ENCODE data around the gene AKAP6.

Gene AKAP6, protein sequence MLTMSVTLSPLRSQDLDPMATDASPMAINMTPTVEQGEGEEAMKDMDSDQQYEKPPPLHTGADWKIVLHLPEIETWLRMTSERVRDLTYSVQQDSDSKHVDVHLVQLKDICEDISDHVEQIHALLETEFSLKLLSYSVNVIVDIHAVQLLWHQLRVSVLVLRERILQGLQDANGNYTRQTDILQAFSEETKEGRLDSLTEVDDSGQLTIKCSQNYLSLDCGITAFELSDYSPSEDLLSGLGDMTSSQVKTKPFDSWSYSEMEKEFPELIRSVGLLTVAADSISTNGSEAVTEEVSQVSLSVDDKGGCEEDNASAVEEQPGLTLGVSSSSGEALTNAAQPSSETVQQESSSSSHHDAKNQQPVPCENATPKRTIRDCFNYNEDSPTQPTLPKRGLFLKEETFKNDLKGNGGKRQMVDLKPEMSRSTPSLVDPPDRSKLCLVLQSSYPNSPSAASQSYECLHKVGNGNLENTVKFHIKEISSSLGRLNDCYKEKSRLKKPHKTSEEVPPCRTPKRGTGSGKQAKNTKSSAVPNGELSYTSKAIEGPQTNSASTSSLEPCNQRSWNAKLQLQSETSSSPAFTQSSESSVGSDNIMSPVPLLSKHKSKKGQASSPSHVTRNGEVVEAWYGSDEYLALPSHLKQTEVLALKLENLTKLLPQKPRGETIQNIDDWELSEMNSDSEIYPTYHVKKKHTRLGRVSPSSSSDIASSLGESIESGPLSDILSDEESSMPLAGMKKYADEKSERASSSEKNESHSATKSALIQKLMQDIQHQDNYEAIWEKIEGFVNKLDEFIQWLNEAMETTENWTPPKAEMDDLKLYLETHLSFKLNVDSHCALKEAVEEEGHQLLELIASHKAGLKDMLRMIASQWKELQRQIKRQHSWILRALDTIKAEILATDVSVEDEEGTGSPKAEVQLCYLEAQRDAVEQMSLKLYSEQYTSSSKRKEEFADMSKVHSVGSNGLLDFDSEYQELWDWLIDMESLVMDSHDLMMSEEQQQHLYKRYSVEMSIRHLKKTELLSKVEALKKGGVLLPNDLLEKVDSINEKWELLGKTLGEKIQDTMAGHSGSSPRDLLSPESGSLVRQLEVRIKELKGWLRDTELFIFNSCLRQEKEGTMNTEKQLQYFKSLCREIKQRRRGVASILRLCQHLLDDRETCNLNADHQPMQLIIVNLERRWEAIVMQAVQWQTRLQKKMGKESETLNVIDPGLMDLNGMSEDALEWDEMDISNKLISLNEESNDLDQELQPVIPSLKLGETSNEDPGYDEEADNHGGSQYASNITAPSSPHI (N-terminal part only)

DNA sequence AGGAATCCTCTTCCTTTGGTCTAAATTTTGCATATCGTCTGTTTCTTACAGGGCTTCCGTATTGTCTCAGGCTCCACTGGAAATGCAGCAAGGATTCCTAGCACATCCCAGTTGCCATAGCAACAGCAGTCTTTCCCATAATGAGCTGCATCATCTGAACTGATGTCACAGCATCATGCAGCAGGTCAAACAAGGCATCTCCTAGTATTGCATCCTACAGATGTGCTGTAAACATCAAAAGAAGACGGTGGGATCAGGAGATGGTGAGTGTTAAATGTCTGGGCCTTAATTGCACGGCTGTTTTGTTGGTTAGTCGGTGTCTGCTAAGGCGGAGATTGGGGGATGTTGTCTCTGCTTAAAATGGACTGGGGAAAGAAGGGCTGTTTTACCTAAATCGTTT lies at the start of gene AKAP6:
TSS of gene AKAP6 (plus strand) at position 153 of the 400 bp plus-strand sequence. CDS start 104,196 bp downstream, outside the sequence.
- H3K4me3 ChIP-seq (ENCODE audit: low read depth, low read length), result no peak within 1 kb of the TSS
- no peak for DNase-seq (ENCODE audit: low read depth)
- TF ChIP-seq, protein P1, sequence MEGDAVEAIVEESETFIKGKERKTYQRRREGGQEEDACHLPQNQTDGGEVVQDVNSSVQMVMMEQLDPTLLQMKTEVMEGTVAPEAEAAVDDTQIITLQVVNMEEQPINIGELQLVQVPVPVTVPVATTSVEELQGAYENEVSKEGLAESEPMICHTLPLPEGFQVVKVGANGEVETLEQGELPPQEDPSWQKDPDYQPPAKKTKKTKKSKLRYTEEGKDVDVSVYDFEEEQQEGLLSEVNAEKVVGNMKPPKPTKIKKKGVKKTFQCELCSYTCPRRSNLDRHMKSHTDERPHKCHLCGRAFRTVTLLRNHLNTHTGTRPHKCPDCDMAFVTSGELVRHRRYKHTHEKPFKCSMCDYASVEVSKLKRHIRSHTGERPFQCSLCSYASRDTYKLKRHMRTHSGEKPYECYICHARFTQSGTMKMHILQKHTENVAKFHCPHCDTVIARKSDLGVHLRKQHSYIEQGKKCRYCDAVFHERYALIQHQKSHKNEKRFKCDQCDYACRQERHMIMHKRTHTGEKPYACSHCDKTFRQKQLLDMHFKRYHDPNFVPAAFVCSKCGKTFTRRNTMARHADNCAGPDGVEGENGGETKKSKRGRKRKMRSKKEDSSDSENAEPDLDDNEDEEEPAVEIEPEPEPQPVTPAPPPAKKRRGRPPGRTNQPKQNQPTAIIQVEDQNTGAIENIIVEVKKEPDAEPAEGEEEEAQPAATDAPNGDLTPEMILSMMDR (conservative IDR thresholded peaks at IDR 0.05; ENCODE audit: low read depth, low read length), result no peak

DNA sequence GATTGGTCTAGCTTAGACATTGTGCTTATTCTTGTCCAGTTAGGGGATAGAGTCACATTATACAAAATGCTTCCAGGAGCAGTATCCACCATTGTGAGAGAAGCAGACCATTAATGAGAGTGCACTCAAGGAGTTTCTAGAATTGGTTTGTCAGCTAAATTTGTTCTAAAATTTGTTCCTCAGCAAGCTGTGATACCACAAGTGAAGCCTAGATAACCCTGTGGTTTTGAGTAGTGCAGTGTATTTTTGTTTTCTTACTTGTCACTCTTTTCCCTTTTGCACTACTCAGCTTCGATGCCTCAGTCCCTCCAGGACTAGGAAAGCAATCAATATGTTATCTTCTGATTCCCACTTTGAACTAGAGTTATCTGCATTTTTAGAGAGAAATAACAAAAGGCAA lies 42.5 kb upstream of the AKAP6 start:
- H3K4me3 ChIP-seq (ENCODE audit: low read depth, low read length), result no peak overlapping the region
- TF ChIP-seq, protein P1 (conservative IDR thresholded peaks at IDR 0.05; ENCODE audit: low read depth, low read length), result no peak
- no peak for DNase-seq (ENCODE audit: low read depth)

DNA sequence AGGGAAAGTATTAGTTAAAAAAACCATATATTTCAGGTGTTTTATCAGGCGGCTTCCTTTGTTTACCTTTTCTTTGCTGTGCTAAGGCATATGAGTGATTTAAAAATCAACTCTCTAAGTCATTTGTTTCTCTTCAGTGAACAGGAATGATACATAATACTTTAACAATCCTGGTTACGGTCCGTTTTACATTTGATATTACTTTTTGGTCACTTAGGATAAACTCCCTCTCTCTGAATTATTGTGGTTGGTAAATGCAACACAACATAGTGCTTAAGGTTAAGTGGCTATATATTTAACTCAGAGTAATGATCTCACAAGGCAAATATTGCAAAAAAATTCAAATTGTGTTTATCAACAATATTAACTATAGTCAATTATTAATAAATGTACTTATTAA lies 32.7 kb upstream of the AKAP6 start:
- no peak for DNase-seq (ENCODE audit: low read depth)
- H3K4me3 ChIP-seq (ENCODE audit: low read depth, low read length), result no peak overlapping the region
- TF ChIP-seq, protein P1 (conservative IDR thresholded peaks at IDR 0.05; ENCODE audit: low read depth, low read length), result no peak

DNA sequence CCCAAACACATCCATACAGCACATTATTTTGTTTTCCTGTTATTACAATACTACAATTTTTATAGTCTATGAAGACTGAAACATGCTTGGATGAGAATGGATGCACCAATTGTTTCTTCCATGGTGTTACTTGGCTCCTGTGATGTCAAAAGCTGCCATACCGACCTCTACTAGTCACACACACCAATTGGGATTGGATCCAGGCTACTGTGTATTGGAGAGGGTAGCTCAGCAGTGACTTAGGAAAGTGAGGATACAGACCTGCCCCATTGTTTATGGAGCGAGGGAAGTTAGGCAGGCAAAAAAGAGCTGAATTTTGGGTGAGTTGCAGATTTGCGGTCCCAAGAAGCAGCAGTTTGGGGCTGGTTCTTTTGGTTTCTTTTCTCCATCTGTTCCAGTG lies 30.8 kb upstream of the AKAP6 start:
- TF ChIP-seq, protein P1 (conservative IDR thresholded peaks at IDR 0.05; ENCODE audit: low read depth, low read length), result no peak
- H3K4me3 ChIP-seq (ENCODE audit: low read depth, low read length), result no peak overlapping the region
- DNase-seq (ENCODE audit: low read depth), result no peak

DNA sequence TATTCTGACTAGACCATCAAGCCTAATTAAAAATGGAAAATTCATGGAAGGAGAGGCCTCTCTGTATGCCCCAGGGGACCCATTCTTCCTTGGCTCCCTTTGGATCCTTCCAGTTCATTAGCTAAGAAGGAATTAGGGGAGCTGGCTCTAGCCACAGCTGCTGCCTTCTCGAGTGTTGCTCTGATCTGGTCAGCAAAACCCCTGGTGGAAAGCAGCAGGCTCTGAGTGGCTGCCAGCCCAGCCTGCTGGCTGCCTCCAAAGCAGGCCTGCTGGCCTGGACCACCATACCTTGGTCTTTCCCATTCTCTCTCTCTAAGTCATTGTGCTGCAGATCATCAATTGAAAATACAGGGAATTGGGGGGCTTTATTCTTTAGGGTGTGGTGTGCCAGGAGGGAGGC lies 29.0 kb upstream of the AKAP6 start:
- TF ChIP-seq, protein P1 (conservative IDR thresholded peaks at IDR 0.05; ENCODE audit: low read depth, low read length), result no peak
- DNase-seq (ENCODE audit: low read depth), result no peak
- no peak overlapping the region for H3K4me3 ChIP-seq (ENCODE audit: low read depth, low read length)

DNA sequence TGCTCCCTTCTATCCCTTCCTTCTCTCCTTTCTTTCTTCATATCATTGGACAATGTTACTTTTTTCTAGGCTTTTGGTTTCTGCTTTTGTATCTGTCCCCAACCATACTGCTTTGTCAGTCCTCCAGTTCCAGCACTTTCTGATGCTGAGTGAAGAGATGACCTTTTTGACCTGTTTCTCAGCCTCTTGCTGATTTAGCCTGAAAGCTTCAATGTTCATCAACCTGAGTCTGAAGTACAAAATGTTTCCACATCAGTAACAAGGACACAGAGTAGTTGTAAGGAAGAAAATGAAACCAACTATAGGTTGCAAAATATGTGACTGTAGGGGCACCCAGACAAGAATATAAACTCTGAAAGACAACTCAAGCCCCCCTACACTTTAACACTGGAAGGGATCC lies 25.2 kb upstream of the AKAP6 start:
- TF ChIP-seq, protein P1 (conservative IDR thresholded peaks at IDR 0.05; ENCODE audit: low read depth, low read length), result no peak
- H3K4me3 ChIP-seq (ENCODE audit: low read depth, low read length), result no peak overlapping the region
- no peak for DNase-seq (ENCODE audit: low read depth)

Data from choroid plexus epithelial cell (primary cell).